Measurements from ENCODE around the gene EHBP1L1.

The EHBP1L1 gene

GRCh38 chr11:65586247-65586630 is 10.4 kb downstream of the EHBP1L1 start:
- TF ChIP-seq CTCF (IDR thresholded peaks at IDR 0.05), result no peak

GRCh38 chr11:65586676-65587075 is 10.8 kb downstream of the EHBP1L1 start:
- no peak for TF ChIP-seq CTCF (IDR thresholded peaks at IDR 0.05)

GRCh38 chr11:65588199-65589054 is 12.6 kb downstream of the EHBP1L1 start:
- TF ChIP-seq CTCF (IDR thresholded peaks at IDR 0.05), result peak; percentile 50

GRCh38 chr11:65589444-65590239 is 13.8 kb downstream of the EHBP1L1 start:
- TF ChIP-seq CTCF (IDR thresholded peaks at IDR 0.05), result no peak

GRCh38 chr11:65590240-65590738 is 14.4 kb downstream of the EHBP1L1 start:
- TF ChIP-seq CTCF (IDR thresholded peaks at IDR 0.05), result no peak

GRCh38 chr11:65591939-65592857 is 16.3 kb downstream of the EHBP1L1 start:
- no peak for TF ChIP-seq CTCF (IDR thresholded peaks at IDR 0.05)

All from LNCAP (cell line).